GM19023 (cell line): ENCODE results near the gene SPART.
"Not testable (repeated sequence)": the region's sequence is repeated elsewhere in the genome, so short reads cannot be mapped to it uniquely, and the experiment has no call there.

Experiments used
- ATAC-seq: cut with Tn5 transposase; IDR thresholded peaks from one replicate; pipeline ENCODE4 v1.9.1; 2021; ENCODE audit warnings: mild to moderate bottlenecking, moderate library complexity; ENCODE audit not compliant: unreplicated experiment

SPART gene

GRCh38 chr13:36355632-36356031, 9.4 kb upstream of the SPART start:
- no peak for ATAC-seq

GRCh38 chr13:36354842-36355623, 8.8 kb upstream of the SPART start:
- ATAC-seq: no peak

GRCh38 chr13:36353001-36353400, 6.8 kb upstream of the SPART start:
- no peak for ATAC-seq

- no peak for ATAC-seq
Measured at GRCh38 chr13:36352350-36352749, 6.2 kb upstream of the SPART start.

GRCh38 chr13:36347531-36348210, 1.5 kb upstream of the SPART start:
- no peak for ATAC-seq

- ATAC-seq: no peak
Measured at GRCh38 chr13:36345438-36346221, 564 bp downstream of the SPART start.

- ATAC-seq: no peak
Measured at GRCh38 chr13:36344886-36345437, 1.2 kb downstream of the SPART start.

- ATAC-seq: no peak
Measured at GRCh38 chr13:36344173-36344572, 2.0 kb downstream of the SPART start.

- no peak for ATAC-seq
Measured at GRCh38 chr13:36343766-36344165, 2.4 kb downstream of the SPART start.

GRCh38 chr13:36342715-36343114, 3.5 kb downstream of the SPART start:
- ATAC-seq: no peak

- no peak for ATAC-seq
Measured at GRCh38 chr13:36341718-36342117, 4.5 kb downstream of the SPART start.

GRCh38 chr13:36339600-36340155, 6.5 kb downstream of the SPART start:
- ATAC-seq: no peak

- no peak for ATAC-seq
Measured at GRCh38 chr13:36337938-36338641, 8.1 kb downstream of the SPART start.

- no peak for ATAC-seq
Measured at GRCh38 chr13:36332986-36333385, 13.2 kb downstream of the SPART start.

GRCh38 chr13:36332255-36332654, 13.9 kb downstream of the SPART start:
- ATAC-seq: not testable (repeated sequence)

GRCh38 chr13:36331280-36331679, 14.9 kb downstream of the SPART start:
- ATAC-seq: no peak

GRCh38 chr13:36329361-36329760, 16.8 kb downstream of the SPART start:
- ATAC-seq: no peak

GRCh38 chr13:36328821-36329220, 17.4 kb downstream of the SPART start:
- no peak for ATAC-seq

- ATAC-seq: no peak
Measured at GRCh38 chr13:36325912-36326311, 20.3 kb downstream of the SPART start.

GRCh38 chr13:36324881-36325280, 21.3 kb downstream of the SPART start:
- ATAC-seq: not testable (repeated sequence)
